GM21423 (cell line): ENCODE data around the gene STX10.
"Not testable (repeated sequence)": the region's sequence is repeated elsewhere in the genome, so short reads cannot be mapped to it uniquely, and the experiment has no call there.

Experiments
- ATAC-seq: cut with Tn5 transposase; IDR thresholded peaks from one replicate; pipeline ENCODE4 v1.9.1; 2021; ENCODE audit warnings: mild to moderate bottlenecking, moderate library complexity; ENCODE audit not compliant: unreplicated experiment

Gene STX10, protein sequence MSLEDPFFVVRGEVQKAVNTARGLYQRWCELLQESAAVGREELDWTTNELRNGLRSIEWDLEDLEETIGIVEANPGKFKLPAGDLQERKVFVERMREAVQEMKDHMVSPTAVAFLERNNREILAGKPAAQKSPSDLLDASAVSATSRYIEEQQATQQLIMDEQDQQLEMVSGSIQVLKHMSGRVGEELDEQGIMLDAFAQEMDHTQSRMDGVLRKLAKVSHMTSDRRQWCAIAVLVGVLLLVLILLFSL

GRCh38 chr19:13150187-13150930, at the start of gene STX10, which contains the start of gene IER2:
TSS of gene STX10 (minus strand) at chr19:13150375. CDS start at chr19:13150173, 202 bp downstream.
TSS of gene IER2 (plus strand) at chr19:13150411. CDS start at chr19:13153187, 2,776 bp downstream.
- ATAC-seq, result peak; percentile 32

DNA sequence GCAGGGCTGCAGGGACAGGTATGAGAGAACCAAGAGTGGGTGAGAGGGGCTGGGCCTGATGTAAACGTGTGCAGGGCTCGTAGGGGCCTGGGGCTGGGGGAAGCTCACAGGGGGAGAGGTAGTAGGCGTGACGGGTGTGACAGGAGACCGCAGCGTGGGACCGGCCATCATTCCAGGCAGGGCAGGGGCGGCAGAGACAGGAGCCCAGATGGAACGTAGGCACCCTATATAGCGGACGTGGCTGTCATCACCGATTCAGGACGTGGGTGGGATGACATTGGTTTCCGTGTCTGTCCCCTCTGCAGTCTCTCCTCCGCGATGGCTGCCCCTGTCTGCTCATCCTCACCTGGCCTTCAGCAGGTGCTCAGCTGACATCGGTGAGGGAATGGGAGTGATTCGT, 48.5 kb upstream of the STX10 start:
- no peak for ATAC-seq

- no peak for ATAC-seq
Observed at GRCh38 chr19:13195678-13196077, 45.5 kb upstream of the STX10 start.

DNA sequence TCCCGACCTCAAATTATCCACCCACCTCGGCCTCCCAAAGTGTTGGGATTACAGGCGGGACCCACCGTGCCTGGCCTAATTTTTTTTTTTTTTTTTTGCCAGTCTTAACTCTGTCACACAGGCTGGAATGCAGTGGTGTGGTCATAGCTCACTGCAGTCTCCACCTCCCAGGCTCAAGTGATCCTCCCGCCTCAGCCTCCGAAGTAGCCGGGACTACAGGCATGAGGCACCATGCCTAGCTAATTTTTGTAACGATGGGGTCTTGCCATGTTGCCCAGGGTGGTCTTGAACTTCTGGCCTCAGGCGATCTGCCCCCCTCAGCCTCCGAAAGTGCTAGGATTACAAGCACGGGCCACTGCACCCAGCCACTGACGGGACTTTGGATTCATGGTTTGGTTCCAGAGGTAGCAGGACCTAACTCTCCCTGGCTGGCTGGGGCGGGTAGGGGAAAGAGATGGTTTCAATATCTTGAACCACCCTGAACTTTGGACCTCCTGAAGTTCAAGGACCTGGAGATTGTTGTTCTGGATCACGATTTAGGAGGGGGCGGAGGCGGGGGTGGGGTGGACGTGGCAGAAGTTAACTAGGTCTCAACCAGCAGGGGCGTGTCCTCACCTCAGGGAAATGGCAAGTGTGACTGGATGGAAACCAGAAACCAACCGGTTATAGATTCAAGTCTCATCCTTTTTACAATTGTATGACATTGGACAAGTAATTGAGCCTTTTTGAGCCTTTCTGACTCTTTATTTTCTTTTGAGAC, 40.8 kb upstream of the STX10 start:
- no peak for ATAC-seq

GRCh38 chr19:13189600-13189999, 39.4 kb upstream of the STX10 start:
- ATAC-seq, result no peak

DNA sequence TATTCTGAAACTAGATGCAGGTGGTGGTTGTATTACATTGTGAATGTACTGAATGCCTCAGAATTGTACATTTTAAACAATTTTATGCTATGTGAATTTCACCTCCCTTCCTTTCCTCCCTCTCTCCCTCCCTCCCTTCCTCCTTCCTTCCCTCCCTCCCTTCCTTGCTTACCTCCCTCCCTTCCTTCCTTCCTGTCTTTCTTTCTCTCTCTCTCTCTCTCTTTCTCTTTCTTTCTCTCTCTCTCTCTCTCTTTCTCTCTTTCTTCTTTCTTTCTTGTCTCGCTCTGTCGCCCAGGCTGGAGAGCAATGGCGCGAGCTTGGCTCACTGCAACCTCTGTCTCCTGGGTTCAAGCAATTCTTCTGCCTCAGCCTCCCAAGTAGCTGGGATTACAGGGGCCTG, 37.2 kb upstream of the STX10 start:
- ATAC-seq, result no peak

- ATAC-seq, result not testable (repeated sequence)
Observed at GRCh38 chr19:13186688-13187087, 36.5 kb upstream of the STX10 start.

GRCh38 chr19:13185763-13186657, 35.8 kb upstream of the STX10 start:
- ATAC-seq, result not testable (repeated sequence)

- not testable (repeated sequence) for ATAC-seq
Observed at GRCh38 chr19:13184926-13185325, 34.8 kb upstream of the STX10 start.

DNA sequence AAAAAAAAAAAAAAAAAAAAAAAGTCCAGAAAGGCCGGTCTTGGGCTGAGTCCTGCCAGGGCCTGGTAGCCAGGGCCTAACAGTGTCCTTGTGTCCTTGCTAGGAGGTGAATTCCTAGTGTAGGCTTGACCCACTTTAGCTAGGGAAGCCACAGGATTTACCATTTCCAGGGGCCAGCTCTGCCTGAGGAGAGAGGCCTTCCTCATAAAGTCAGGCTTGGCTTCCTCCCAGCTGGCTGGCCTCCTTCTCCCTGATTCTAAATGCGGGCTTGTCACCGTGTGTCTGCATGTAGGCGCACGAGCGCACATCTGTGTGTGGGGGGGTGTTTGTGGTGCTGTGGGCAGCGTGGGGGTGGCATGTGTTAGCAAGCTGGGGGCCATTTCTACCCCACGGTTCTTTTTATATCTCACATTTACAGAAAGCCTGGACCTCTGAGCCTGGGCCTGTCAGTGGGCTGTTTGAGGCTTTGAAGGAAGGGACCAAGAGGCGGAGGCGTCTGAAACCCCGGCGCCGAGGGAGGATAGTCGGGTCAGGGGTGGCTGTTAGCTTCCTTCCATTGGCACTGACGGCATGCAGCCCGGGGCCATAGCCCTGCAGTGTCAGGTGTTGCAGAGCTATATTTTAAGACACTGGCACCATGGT, 31.7 kb upstream of the STX10 start:
- ATAC-seq, result no peak

GRCh38 chr19:13178291-13178690, 28.1 kb upstream of the STX10 start:
- not testable (repeated sequence) for ATAC-seq

DNA sequence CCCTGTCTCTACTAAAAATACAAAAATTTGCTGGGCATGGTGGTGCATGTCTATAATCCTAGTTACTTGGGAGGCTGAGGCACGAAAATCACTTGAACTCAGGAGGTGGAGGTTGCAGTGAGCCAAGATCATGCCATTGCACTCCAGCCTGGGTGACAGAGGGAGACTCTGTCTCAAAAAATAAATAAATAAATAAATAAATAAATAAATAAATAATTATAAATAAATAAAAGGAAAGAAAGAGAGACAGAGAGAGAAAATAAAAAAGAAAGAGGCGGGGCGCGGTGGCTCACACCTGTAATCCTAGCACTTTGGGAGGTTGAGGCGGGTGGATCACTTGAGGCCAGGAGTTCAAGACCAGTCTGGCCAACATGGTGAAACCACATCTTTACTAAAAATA, 27.4 kb upstream of the STX10 start:
- ATAC-seq, result not testable (repeated sequence)

GRCh38 chr19:13176345-13176744, 26.2 kb upstream of the STX10 start:
- ATAC-seq, result no peak

DNA sequence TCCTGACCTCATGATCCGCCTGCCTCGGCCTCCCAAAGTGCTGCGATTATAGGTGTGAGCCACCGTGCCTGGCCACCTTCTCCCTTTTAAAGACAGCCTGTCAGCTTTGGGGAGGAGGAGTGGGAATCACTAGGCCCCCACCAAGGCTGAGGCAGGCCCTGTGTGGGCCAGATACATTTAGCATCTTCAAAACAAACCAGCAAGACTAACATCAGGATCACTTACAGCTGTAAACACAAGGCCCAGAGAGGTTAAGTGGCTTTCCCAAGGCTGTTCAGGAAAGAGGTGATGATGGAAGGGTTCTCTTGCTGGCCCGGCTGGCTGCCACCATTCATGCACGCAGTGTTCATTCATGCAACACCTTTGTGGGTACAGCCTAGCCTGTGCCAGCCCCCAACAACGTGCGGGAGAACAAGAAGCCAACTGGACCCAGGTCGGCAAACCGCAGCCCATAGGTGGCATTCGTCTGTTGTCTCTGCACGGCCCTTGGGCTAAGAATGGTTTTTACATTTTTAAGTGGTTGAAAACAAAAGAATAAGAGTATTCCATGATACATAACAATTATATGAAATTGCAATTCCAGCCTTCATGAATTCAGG, 23.1 kb upstream of the STX10 start:
- ATAC-seq, result no peak

DNA sequence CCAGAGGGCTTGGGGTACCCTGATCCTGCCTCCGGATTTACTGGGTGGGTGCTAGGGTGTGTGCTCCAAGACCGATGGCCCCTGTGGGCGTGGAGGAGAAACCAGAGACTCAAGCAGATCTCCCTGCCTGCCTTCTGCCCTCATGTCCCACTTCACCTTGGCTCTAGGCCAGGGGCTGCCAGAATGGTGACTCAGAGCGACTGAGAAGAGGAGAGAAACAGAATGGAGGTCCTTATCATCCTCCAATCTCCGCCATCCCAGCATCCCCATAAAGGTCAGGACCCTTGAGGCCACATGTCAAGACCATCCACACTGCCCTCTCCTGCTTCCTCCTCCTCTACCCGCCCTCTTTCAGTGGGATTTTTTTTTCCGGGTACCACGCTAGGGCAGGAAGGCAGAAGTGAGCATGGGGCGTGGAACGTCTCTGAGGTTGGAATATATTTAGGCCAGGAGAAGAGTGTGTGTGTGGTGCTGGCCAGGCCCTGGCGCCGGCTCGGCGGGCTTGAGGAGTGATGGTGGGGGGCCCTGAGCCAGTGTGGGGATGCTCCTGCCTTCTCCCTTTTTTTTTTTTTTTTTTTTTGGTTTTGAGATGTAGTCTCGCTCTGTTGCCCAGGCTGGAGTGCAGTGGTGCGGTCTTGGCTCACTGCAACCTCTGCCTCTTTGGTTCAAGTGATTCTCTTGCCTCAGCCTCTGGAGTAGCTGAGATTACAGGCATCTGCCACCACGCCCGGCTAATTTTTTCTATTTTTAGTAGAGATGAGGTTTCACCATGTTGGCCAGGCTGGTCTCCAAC, 22.4 kb upstream of the STX10 start:
- ATAC-seq, result no peak

- no peak for ATAC-seq
Observed at GRCh38 chr19:13171146-13171545, 21.0 kb upstream of the STX10 start.

- ATAC-seq, result no peak
Observed at GRCh38 chr19:13169769-13170168, 19.6 kb upstream of the STX10 start.

- not testable (repeated sequence) for ATAC-seq
Observed at GRCh38 chr19:13166151-13166550, 16.0 kb upstream of the STX10 start.
